Measurements from ENCODE around the gene MDM2.

- no peak for TF ChIP-seq CTCF (IDR thresholded peaks at IDR 0.05)
- TF ChIP-seq POLR2A (IDR thresholded peaks at IDR 0.05): no peak
Observed at GRCh38 chr12:68786929-68787328, 21.0 kb upstream of the MDM2 start.

Data from heart left ventricle (tissue), 13 donors.